ENCODE measurements around the gene ALX3. TPM values are rescaled to one million over a fixed set of nuclear protein-coding genes. Genes with fewer than 3 reads are reported as not detected.

Gene ALX3
- total RNA-seq, 4 donors from 2014 or later, result not detected

- no peak overlapping the region for H3K27ac ChIP-seq
- no peak overlapping the region for H3K4me3 ChIP-seq
- WGBS, 2 donors (ENCODE audit: low coverage in 1 of 2), result 29 to 45% methylated on average over 4 to 15 of the region's 15 CpGs
- peaks cover 6 to 18% (median 10%) of the 10 kb centered on the region in 4 donors for H3K4me1 ChIP-seq
- no peaks in the 10 kb centered on the region for H3K36me3 ChIP-seq
- H3K27me3 ChIP-seq, result peaks cover 46% of the 10 kb centered on the region
- peak; percentile 47 for DNase-seq
- no peak for TF ChIP-seq POLR2AphosphoS5 (IDR thresholded peaks at IDR 0.05)
- no peak for TF ChIP-seq EP300 (IDR thresholded peaks at IDR 0.05; ENCODE audit: low read depth)
- TF ChIP-seq CTCF (IDR thresholded peaks at IDR 0.05), result peak; percentile 68 to 78 (median 71)
- TF ChIP-seq POLR2A (IDR thresholded peaks at IDR 0.05), result no peak
- intact Hi-C loops (cut with DNase I; ENCODE audit: low total_unique reads) (no loop called here), in situ Hi-C loops (cut with MboI; ENCODE audit: low pct_ligation_motif_present in 1 of 4, low pct_unique_long_range_greater_than_20kb in 1 of 4, low sequenced_read_pairs in 3 of 4) (no loop called here)
- no peaks in the 10 kb centered on the region for H3K9me3 ChIP-seq
Observed at GRCh38 chr1:110087812-110088738, 17.6 kb upstream of the ALX3 start.

GRCh38 chr1:110086961-110087360 is 16.5 kb upstream of the ALX3 start:
- Histone ChIP-seq H3K4me3 (no peak overlapping the region), H3K9me3 (no peaks in the 10 kb centered on the region), H3K4me1 (peaks cover 6 to 19% (median 10%) of the 10 kb centered on the region in 4 donors), H3K27ac (no peak overlapping the region), H3K27me3 (peaks cover 56% of the 10 kb centered on the region), H3K36me3 (no peaks in the 10 kb centered on the region)
- DNase-seq, result no peak
- TF ChIP-seq EP300 (IDR thresholded peaks at IDR 0.05; ENCODE audit: low read depth) (no peak), CTCF (IDR thresholded peaks at IDR 0.05) (no peak), POLR2A (IDR thresholded peaks at IDR 0.05) (no peak), POLR2AphosphoS5 (IDR thresholded peaks at IDR 0.05) (no peak)
- WGBS, 2 donors (ENCODE audit: low coverage in 1 of 2), result 89 to 93% methylated on average over 3 to 4 of the region's 4 CpGs
- in situ Hi-C loops (cut with MboI; ENCODE audit: low pct_ligation_motif_present in 1 of 4, low pct_unique_long_range_greater_than_20kb in 1 of 4, low sequenced_read_pairs in 3 of 4) (no loop called here), intact Hi-C loops (cut with DNase I; ENCODE audit: low total_unique reads) (no loop called here)

GRCh38 chr1:110085671-110086070 is 15.2 kb upstream of the ALX3 start:
- DNase-seq, result no peak
- intact Hi-C loops (cut with DNase I; ENCODE audit: low total_unique reads) (no loop called here), in situ Hi-C loops (cut with MboI; ENCODE audit: low pct_ligation_motif_present in 1 of 4, low pct_unique_long_range_greater_than_20kb in 1 of 4, low sequenced_read_pairs in 3 of 4) (no loop called here)
- WGBS, 2 donors (ENCODE audit: low coverage in 1 of 2), result 76 to 86% methylated on average over 3 to 5 of the region's 5 CpGs
- Histone ChIP-seq H3K9me3 (no peaks in the 10 kb centered on the region), H3K4me1 (peaks cover 6 to 19% (median 10%) of the 10 kb centered on the region in 4 donors), H3K4me3 (no peak overlapping the region), H3K27me3 (peaks cover 56% of the 10 kb centered on the region), H3K27ac (no peak overlapping the region), H3K36me3 (no peaks in the 10 kb centered on the region)
- no peak for TF ChIP-seq POLR2AphosphoS5 (IDR thresholded peaks at IDR 0.05)
- no peak for TF ChIP-seq CTCF (IDR thresholded peaks at IDR 0.05)
- no peak for TF ChIP-seq EP300 (IDR thresholded peaks at IDR 0.05; ENCODE audit: low read depth)
- no peak for TF ChIP-seq POLR2A (IDR thresholded peaks at IDR 0.05)

- peaks cover 6 to 19% (median 10%) of the 10 kb centered on the region in 4 donors for H3K4me1 ChIP-seq
- TF ChIP-seq EP300 (IDR thresholded peaks at IDR 0.05; ENCODE audit: low read depth) (no peak), POLR2AphosphoS5 (IDR thresholded peaks at IDR 0.05) (peak in 2 of 3 donors; percentile 67 to 76), CTCF (IDR thresholded peaks at IDR 0.05) (peak in 1 of 5 experiments; percentile 9), POLR2A (IDR thresholded peaks at IDR 0.05) (no peak)
- in situ Hi-C loops (cut with MboI; ENCODE audit: low pct_ligation_motif_present in 1 of 4, low pct_unique_long_range_greater_than_20kb in 1 of 4, low sequenced_read_pairs in 3 of 4), result no loop called here
- H3K9me3 ChIP-seq, result no peaks in the 10 kb centered on the region
- intact Hi-C loops (cut with DNase I; ENCODE audit: low total_unique reads), result loop anchor here (5.0 kb wide), 1 partner anchor 162 kb away; no protein-coding TSS in a partner anchor
- H3K36me3 ChIP-seq, result no peaks in the 10 kb centered on the region
- peak overlapping the region; percentile 57 to 79 (median 68) for H3K4me3 ChIP-seq
- peak overlapping the region; percentile 66 to 85 (median 78) for H3K27ac ChIP-seq
- DNase-seq, result peak; percentile 67
- H3K27me3 ChIP-seq, result peaks cover 50% of the 10 kb centered on the region
- WGBS, 2 donors (ENCODE audit: low coverage in 1 of 2), result 2 to 4% methylated on average over 23 to 71 of the region's 72 CpGs
Observed at GRCh38 chr1:110084227-110085078, 14.0 kb upstream of the ALX3 start.

All from transverse colon (tissue), 4 donors.